WTC11 (cell line): ENCODE data around the gene TOP2B. TPM values are rescaled to one million over a fixed set of nuclear protein-coding genes. Genes with fewer than 3 reads are reported as not detected.

Experiments
- ATAC-seq: fragments of 200-7000 bp; cut with Tn5 transposase; 2 replicates; pipeline ENCODE4 v1.10.0; 2021; ENCODE audit warnings: mild to moderate bottlenecking, moderate library complexity
- CTCF ChIA-PET: fragments of 300-600 bp; sonication (Branson Sonifier 250); formaldehyde crosslinking; loops from one replicate; lab custom pipeline; 2021; ENCODE audit warnings: antibody characterized with exemption; lab: Charles Lee
- POLR2A ChIA-PET: fragments of 350-600 bp; sonication (Branson Sonifier 250); formaldehyde crosslinking; loops from one replicate; lab custom pipeline; 2021; ENCODE audit warnings: antibody characterized with exemption; lab: Charles Lee
- DNase-seq: peaks from one replicate; pipeline ENCODE4 v3.0.0; 2021; ENCODE audit warnings: low spot score
- H3K27ac Mint-ChIP-seq: 2 replicates; pipeline ENCODE4 v1.8.0; 2021; ENCODE audit warnings: mixed read lengths
- H3K27me3 Mint-ChIP-seq: 2 replicates; pipeline ENCODE4 v1.8.0; 2021; ENCODE audit warnings: low read depth, mild to moderate bottlenecking, moderate library complexity, mixed read lengths
- H3K36me3 Mint-ChIP-seq: 2 replicates; pipeline ENCODE4 v1.8.0; 2021; ENCODE audit warnings: mixed read lengths
- H3K4me1 Mint-ChIP-seq: 2 replicates; pipeline ENCODE4 v1.8.0; 2022; ENCODE audit warnings: mixed read lengths
- H3K4me3 Mint-ChIP-seq: 2 replicates; pipeline ENCODE4 v1.8.0; 2021; ENCODE audit warnings: mild to moderate bottlenecking, moderate library complexity, mixed read lengths
- H3K9me3 Mint-ChIP-seq: 2 replicates; pipeline ENCODE4 v1.8.0; 2021; ENCODE audit warnings: mixed read lengths
- AFF4 ChIP-seq: sonication (generic); formaldehyde crosslinking; IDR thresholded peaks from 2 replicates; pipeline ENCODE4 v1.8.1; 2023; ENCODE audit warnings: mild to moderate bottlenecking, missing genetic modification reagents, borderline replicate concordance
- CDX4 ChIP-seq: fragments of 250-450 bp; sonication (Bioruptor Pico); IDR thresholded peaks from 2 replicates; pipeline ENCODE4 v1.9.0; 2021; ENCODE audit warnings: moderate library complexity, mild to moderate bottlenecking, inconsistent platforms, borderline replicate concordance
- CREM ChIP-seq: sonication (generic); formaldehyde crosslinking; IDR thresholded peaks from 2 replicates; pipeline ENCODE4 v1.8.1; 2022; ENCODE audit warnings: mild to moderate bottlenecking, missing genetic modification reagents, moderate library complexity
- CTCF ChIP-seq: fragments of 200-600 bp; IDR thresholded peaks from 2 replicates; pipeline ENCODE4 v1.8.0; 2022; ENCODE audit warnings: antibody characterized with exemption
- FOXK1 ChIP-seq: sonication (generic); formaldehyde crosslinking; IDR thresholded peaks from 2 replicates; pipeline ENCODE4 v1.8.0; 2022; ENCODE audit warnings: mild to moderate bottlenecking, moderate library complexity, missing genetic modification reagents
- HMGA2 ChIP-seq: fragments of 250-450 bp; sonication (Bioruptor Pico); IDR thresholded peaks from 2 replicates; pipeline ENCODE4 v1.4.0; 2021; ENCODE audit warnings: mild to moderate bottlenecking, moderate library complexity
- NFE2L1 ChIP-seq: sonication (generic); formaldehyde crosslinking; IDR thresholded peaks from 2 replicates; pipeline ENCODE4 v1.8.1; 2023; ENCODE audit warnings: missing genetic modification reagents
- NR3C1 ChIP-seq: sonication (generic); formaldehyde crosslinking; conservative IDR thresholded peaks from 2 replicates; pipeline ENCODE4 v1.8.1; 2023; ENCODE audit warnings: low read depth, mild to moderate bottlenecking, missing genetic modification reagents
- PRRX2 ChIP-seq: fragments of 250-450 bp; sonication (Bioruptor Pico); IDR thresholded peaks from 2 replicates; pipeline ENCODE4 v1.8.0; 2021; ENCODE audit warnings: mild to moderate bottlenecking
- RELA ChIP-seq: sonication (generic); formaldehyde crosslinking; IDR thresholded peaks from 2 replicates; pipeline ENCODE4 v1.8.1; 2022; ENCODE audit warnings: missing genetic modification reagents, mild to moderate bottlenecking, borderline replicate concordance
- RORB ChIP-seq: fragments of 250-450 bp; sonication (Bioruptor Pico); IDR thresholded peaks from 2 replicates; pipeline ENCODE4 v1.9.0; 2021; ENCODE audit warnings: mild to moderate bottlenecking
- SMAD3 ChIP-seq: sonication (generic); formaldehyde crosslinking; IDR thresholded peaks from 2 replicates; pipeline ENCODE4 v1.8.0; 2022; ENCODE audit warnings: missing genetic modification reagents, mild to moderate bottlenecking, borderline replicate concordance
- ZNF138 ChIP-seq: sonication (generic); formaldehyde crosslinking; conservative IDR thresholded peaks from 2 replicates; pipeline ENCODE4 v1.8.1; 2022; ENCODE audit warnings: mild to moderate bottlenecking, moderate library complexity, missing genetic modification reagents
- ZNF263 ChIP-seq: sonication (generic); formaldehyde crosslinking; IDR thresholded peaks from 2 replicates; pipeline ENCODE4 v1.8.1; 2022; ENCODE audit warnings: low read depth, mild to moderate bottlenecking, moderate library complexity, missing genetic modification reagents
- ZNF281 ChIP-seq: sonication (generic); formaldehyde crosslinking; IDR thresholded peaks from 2 replicates; pipeline ENCODE4 v1.8.0; 2023; ENCODE audit warnings: mild to moderate bottlenecking, missing genetic modification reagents
- ZSCAN18 ChIP-seq: fragments of 250-450 bp; sonication (Bioruptor Pico); IDR thresholded peaks from 2 replicates; pipeline ENCODE4 v2.1.2; 2022; ENCODE audit warnings: mild to moderate bottlenecking, moderate library complexity
- total RNA-seq: library from RNA; stranded (reverse); gene quantifications from 3 replicates; pipeline ENCODE4 v1.2.3, GENCODE V29; 2021

Gene TOP2B
- total RNA-seq, 1 experiment from 2014 or later: 151 TPM

GRCh38 chr3:25572336-25572735, 92.4 kb downstream of the TOP2B start:
- DNase-seq (no peak), ATAC-seq (peak; percentile 27)
- Mint-ChIP-seq H3K27me3 (no peaks in the 10 kb centered on the region), H3K27ac (no peak overlapping the region), H3K36me3 (no peaks in the 10 kb centered on the region), H3K4me3 (no peak overlapping the region), H3K4me1 (peaks cover 9% of the 10 kb centered on the region), H3K9me3 (0 out of 2 replicates have a peak, but pooled peaks cover 4% of the 10 kb centered on the region)
- no peak for TF ChIP-seq CTCF
- no peak for TF ChIP-seq SMAD3
- TF ChIP-seq RORB (CRISPR knock-in tag): no peak
- no peak for TF ChIP-seq AFF4 (CRISPR knock-in tag)
- no peak for TF ChIP-seq ZSCAN18 (CRISPR knock-in tag)
- TF ChIP-seq NFE2L1 (CRISPR knock-in tag): no peak
- no peak for TF ChIP-seq PRRX2 (CRISPR knock-in tag)
- TF ChIP-seq HMGA2: no peak
- TF ChIP-seq NR3C1: no peak
- no peak for TF ChIP-seq FOXK1 (CRISPR knock-in tag)
- POLR2A ChIA-PET: no interaction called here
- CTCF ChIA-PET: interaction anchor here (1.0 to 1.9 kb wide), 3 partner anchors 21 to 539 kb away, joined by 3 to 7 read pairs (median 4); no protein-coding TSS in a partner anchor

GRCh38 chr3:25571285-25571684, 93.4 kb downstream of the TOP2B start:
- peaks cover 9% of the 10 kb centered on the region for H3K4me1 Mint-ChIP-seq
- no peaks in the 10 kb centered on the region for H3K36me3 Mint-ChIP-seq
- no peaks in the 10 kb centered on the region for H3K27me3 Mint-ChIP-seq
- H3K27ac Mint-ChIP-seq: no peak overlapping the region
- no peak for TF ChIP-seq ZNF281
- TF ChIP-seq CREM (CRISPR knock-in tag): no peak
- no peak for TF ChIP-seq NR3C1
- TF ChIP-seq RELA (CRISPR knock-in tag): no peak
- TF ChIP-seq ZNF138 (CRISPR knock-in tag): no peak
- no peak for TF ChIP-seq CDX4
- TF ChIP-seq ZNF263 (CRISPR knock-in tag): no peak
- no peak for TF ChIP-seq ZSCAN18 (CRISPR knock-in tag)
- no peak for DNase-seq
- ATAC-seq: no peak
- ChIA-PET CTCF (interaction anchor here (1.0 kb wide), 1 partner anchor 38 kb away, joined by 3 read pairs; no protein-coding TSS in a partner anchor), POLR2A (no interaction called here)
- no peaks in the 10 kb centered on the region for H3K9me3 Mint-ChIP-seq
- H3K4me3 Mint-ChIP-seq: no peak overlapping the region
